CD14-positive monocyte (primary cell): ENCODE results near the gene MAP2K6. TPM values are rescaled to one million over a fixed set of nuclear protein-coding genes. Genes with fewer than 3 reads are reported as not detected.

Source experiments
- DNase-seq, 3 donors: peaks; one replicate each; pipeline ENCODE4 v3.0.0-alpha.2; 2011 to 2022
- H2AFZ ChIP-seq: 2 replicates; pipeline ENCODE4 v1.6.0; 2012; ENCODE audit warnings: mild to moderate bottlenecking, low read depth, low read length, inconsistent platforms; ENCODE audit not compliant: insufficient read depth, poor library complexity, severe bottlenecking
- H3K27ac ChIP-seq, 2 donors: 1 replicate in 1 of 2; 2 replicates in 1 of 2; pipeline ENCODE4 v1.5.1; 2012 to 2013; ENCODE audit warnings: low read length in 2 of 2, control low read depth in 1 of 2, inconsistent platforms in 1 of 2, low read depth in 1 of 2, mild to moderate bottlenecking in 1 of 2
- H3K27me3 ChIP-seq, 2 donors: one replicate each; pipeline versions ENCODE4 v1.6.0 to v1.6.1; 2011 to 2013; ENCODE audit warnings: low read length in 2 of 2; ENCODE audit not compliant: control insufficient read depth in 2 of 2, insufficient read depth in 2 of 2
- H3K36me3 ChIP-seq, 2 donors: replicated peaks in 1 of 2; 1 replicate in 1 of 2; 2 replicates in 1 of 2; pipeline versions ENCODE4 v1.5.1 to v1.6.1; 2012 to 2013; ENCODE audit warnings: low read length in 2 of 2, control low read depth in 1 of 2, inconsistent platforms in 1 of 2, mild to moderate bottlenecking in 1 of 2; ENCODE audit not compliant: insufficient read depth in 2 of 2, control insufficient read depth in 1 of 2
- H3K4me1 ChIP-seq, 2 donors: 1 replicate in 1 of 2; 2 replicates in 1 of 2; pipeline versions ENCODE4 v1.5.1 to v1.6.1; 2012 to 2013; ENCODE audit warnings: low read length in 2 of 2, control low read depth in 1 of 2, inconsistent platforms in 1 of 2, mild to moderate bottlenecking in 1 of 2, moderate library complexity in 1 of 2; ENCODE audit not compliant: insufficient read depth in 2 of 2, control insufficient read depth in 1 of 2
- H3K4me2 ChIP-seq: replicated peaks from 2 replicates; pipeline ENCODE3; 2012; ENCODE audit warnings: low read length, moderate library complexity, mild to moderate bottlenecking; ENCODE audit not compliant: poor library complexity, severe bottlenecking; ENCODE audit errors: extremely low read depth
- H3K4me3 ChIP-seq, 3 experiments: fragments of 200-600 bp in 1 of 3; sonication (generic) in 1 of 3; replicated peaks in 1 of 3; 1 replicate in 2 of 3; 2 replicates in 1 of 3; pipeline ENCODE4 v1.5.1; 2011 to 2013; ENCODE audit warnings: low read length in 3 of 3, mild to moderate bottlenecking in 3 of 3, control low read depth in 2 of 3, low read depth in 2 of 3, inconsistent platforms in 1 of 3, moderate library complexity in 1 of 3
- H3K79me2 ChIP-seq: 2 replicates; pipeline ENCODE4 v1.6.0; 2012; ENCODE audit warnings: mild to moderate bottlenecking, control low read depth, inconsistent platforms, low read length, moderate library complexity; ENCODE audit not compliant: insufficient read depth
- H3K9ac ChIP-seq: 2 replicates; pipeline ENCODE4 v1.6.0; 2017; ENCODE audit warnings: low read length, mild to moderate bottlenecking; ENCODE audit not compliant: insufficient read depth, poor library complexity, severe bottlenecking
- H3K9me3 ChIP-seq, 2 donors: replicated peaks in 1 of 2; 1 replicate in 1 of 2; 2 replicates in 1 of 2; pipeline versions ENCODE4 v1.5.1 to v1.6.1; 2012 to 2013; ENCODE audit warnings: low read length in 2 of 2, control low read depth in 1 of 2; ENCODE audit not compliant: control insufficient read depth in 1 of 2, insufficient read depth in 1 of 2
- H4K20me1 ChIP-seq: 2 replicates; pipeline ENCODE4 v1.6.0; 2012; ENCODE audit warnings: mild to moderate bottlenecking, low read length, control low read depth, moderate library complexity; ENCODE audit not compliant: insufficient read depth
- H3K27ac Mint-ChIP-seq, 7 donors: one replicate each; pipeline ENCODE4 v1.8.0; 2020; ENCODE audit warnings: mild to moderate bottlenecking in 7 of 7, mixed read lengths in 7 of 7, moderate library complexity in 6 of 7, inconsistent platforms in 2 of 7
- H3K27me3 Mint-ChIP-seq, 3 donors: one replicate each; pipeline ENCODE4 v1.8.0; 2021 to 2022; ENCODE audit warnings: low read depth in 3 of 3, mild to moderate bottlenecking in 3 of 3, mixed read lengths in 3 of 3, moderate library complexity in 3 of 3, inconsistent platforms in 1 of 3
- H3K36me3 Mint-ChIP-seq, 2 donors: one replicate each; pipeline ENCODE4 v1.8.0; 2020; ENCODE audit warnings: mixed read lengths in 2 of 2, inconsistent platforms in 1 of 2, mild to moderate bottlenecking in 1 of 2
- H3K4me1 Mint-ChIP-seq: one replicate; pipeline ENCODE4 v1.8.0; 2020; ENCODE audit warnings: mild to moderate bottlenecking, mixed read lengths
- H3K4me3 Mint-ChIP-seq, 2 donors: one replicate each; pipeline ENCODE4 v1.8.0; 2020; ENCODE audit warnings: mild to moderate bottlenecking in 2 of 2, mixed read lengths in 2 of 2, moderate library complexity in 1 of 2
- H3K9me3 Mint-ChIP-seq, 7 donors: one replicate each; pipeline ENCODE4 v1.8.0; 2020 to 2022; ENCODE audit warnings: mixed read lengths in 7 of 7, mild to moderate bottlenecking in 6 of 7, moderate library complexity in 6 of 7, inconsistent platforms in 2 of 7
- CTCF ChIP-seq: fragments of 200-600 bp; IDR thresholded peaks from one replicate; pipeline ENCODE4 v1.8.0; 2022; ENCODE audit warnings: antibody characterized with exemption, mild to moderate bottlenecking
- WGBS: methylation state at CpG from one replicate; pipeline ENCODE4 v1.1.5; 2013; ENCODE audit warnings: missing lambda C conversion rate; ENCODE audit not compliant: insufficient coverage; 5-methylcytosine and 5-hydroxymethylcytosine counted together
- intact Hi-C, 2 donors: fragments of 100-400 bp; cut with micrococcal nuclease; formaldehyde crosslinking; loops; one replicate each; pipeline versions ENCODE4 v1.15.0 to v1.15.1; 2023
- polyA plus RNA-seq, 3 donors: library from polyadenylated mRNA; depleted of rRNA in 1 of 3; unstranded in 2 of 3; stranded (reverse) in 1 of 3; fragments of 300-500 nt in 2 of 3; fragments of >200 nt in 1 of 3; fragmentation: Illumina TruSeq in 2 of 3; gene quantifications; 1 replicate in 2 of 3; 2 replicates in 1 of 3; pipeline ENCODE4 v1.2.3, GENCODE V29; 2012 to 2021

Gene MAP2K6
- polyA plus RNA-seq, 3 donors: 13.5 to 28.9 (median 18.5) TPM

DNA sequence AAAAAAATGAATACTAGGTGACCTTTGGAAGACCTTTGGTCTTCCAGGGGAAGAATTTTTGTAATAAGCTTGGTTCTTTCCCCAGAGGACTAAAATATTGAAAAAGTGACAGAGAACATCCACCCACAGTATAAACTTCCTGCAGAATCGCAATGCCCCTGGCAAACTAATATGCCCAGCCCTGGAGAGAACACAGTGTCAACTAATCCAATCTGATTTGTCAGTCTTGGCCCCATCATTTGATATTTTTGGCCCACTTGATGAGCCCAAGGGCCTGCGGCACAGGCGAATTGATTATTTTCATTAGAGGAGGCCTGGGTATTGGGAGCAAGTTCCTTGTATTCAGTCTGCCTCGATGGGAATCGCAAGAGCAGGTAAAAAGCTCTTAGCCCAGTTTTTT is 98.4 kb downstream of the MAP2K6 start:
- peaks cover 0 to 4% (median 0%) of the 10 kb centered on the region in 7 donors for H3K9me3 Mint-ChIP-seq
- peaks cover 0 to 3% of the 10 kb centered on the region in 2 donors for H3K9me3 ChIP-seq
- WGBS: 100% methylated on average over 1 of the region's 5 CpGs
- no peaks in the 10 kb centered on the region for H3K27me3 Mint-ChIP-seq
- peaks cover 56% of the 10 kb centered on the region for H3K79me2 ChIP-seq
- H3K4me3 ChIP-seq: no peak overlapping the region
- peaks cover 11% of the 10 kb centered on the region for H4K20me1 ChIP-seq
- H3K4me1 ChIP-seq: peaks cover 0 to 3% of the 10 kb centered on the region in 2 donors
- peak overlapping the region in 1 of 7 donors; percentile 14 for H3K27ac Mint-ChIP-seq
- no peak overlapping the region for H3K4me2 ChIP-seq
- TF ChIP-seq CTCF: no peak
- H3K27ac ChIP-seq: no peak overlapping the region
- H3K36me3 ChIP-seq: peaks cover 29 to 95% of the 10 kb centered on the region in 2 donors
- peaks cover 30% of the 10 kb centered on the region for H3K4me1 Mint-ChIP-seq
- H3K36me3 Mint-ChIP-seq: peaks cover 68 to 90% of the 10 kb centered on the region in 2 donors
- H3K4me3 Mint-ChIP-seq: no peak overlapping the region
- no peaks in the 10 kb centered on the region for H3K27me3 ChIP-seq
- no peak for DNase-seq
- no peak overlapping the region for H3K9ac ChIP-seq
- intact Hi-C loops: no loop called here
- no peak overlapping the region for H2AFZ ChIP-seq

DNA sequence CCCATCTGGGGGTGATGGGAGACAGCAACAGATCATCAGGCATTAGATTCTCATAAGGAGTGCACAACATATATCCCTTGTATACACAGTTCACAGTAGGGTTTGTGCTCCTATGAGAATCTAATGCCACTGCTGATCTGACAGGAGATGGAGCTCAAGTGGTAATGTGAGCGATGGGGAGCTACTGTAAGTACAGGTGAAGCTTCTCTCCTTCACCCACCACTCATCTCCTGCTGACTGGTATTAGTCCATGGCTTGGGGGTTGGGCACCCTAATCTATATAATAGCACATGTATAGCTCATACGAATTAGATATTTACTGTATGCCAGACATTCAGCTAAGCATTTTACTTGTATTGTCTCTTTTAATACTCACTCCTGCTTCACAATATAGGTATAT is 101.7 kb downstream of the MAP2K6 start:
- no CpG with 5 or more reads among the region's 2 CpGs for WGBS
- Histone ChIP-seq H3K4me2 (no peak overlapping the region), H3K36me3 (peaks cover 57 to 95% of the 10 kb centered on the region in 2 donors)

More for the DNA sequence above, 101.7 kb downstream of the MAP2K6 start:
- Histone ChIP-seq H4K20me1 (peaks cover 11% of the 10 kb centered on the region), H3K27ac (no peak overlapping the region), H3K4me1 (peaks cover 0 to 3% of the 10 kb centered on the region in 2 donors), H3K79me2 (peaks cover 26% of the 10 kb centered on the region), H3K9me3 (no peaks in the 10 kb centered on the region), H3K9ac (no peak overlapping the region), H3K27me3 (no peaks in the 10 kb centered on the region), H2AFZ (no peak overlapping the region), H3K4me3 (no peak overlapping the region)
- Mint-ChIP-seq H3K4me1 (peaks cover 20% of the 10 kb centered on the region), H3K27me3 (no peaks in the 10 kb centered on the region), H3K4me3 (no peak overlapping the region), H3K27ac (no peak overlapping the region), H3K9me3 (peaks cover 0 to 2% (median 0%) of the 10 kb centered on the region in 7 donors), H3K36me3 (peaks cover 77 to 93% of the 10 kb centered on the region in 2 donors)
- intact Hi-C loops: no loop called here
- no peak for TF ChIP-seq CTCF
- no peak for DNase-seq
